ENCODE measurements around the gene LCE1D.

Gene LCE1D

DNA sequence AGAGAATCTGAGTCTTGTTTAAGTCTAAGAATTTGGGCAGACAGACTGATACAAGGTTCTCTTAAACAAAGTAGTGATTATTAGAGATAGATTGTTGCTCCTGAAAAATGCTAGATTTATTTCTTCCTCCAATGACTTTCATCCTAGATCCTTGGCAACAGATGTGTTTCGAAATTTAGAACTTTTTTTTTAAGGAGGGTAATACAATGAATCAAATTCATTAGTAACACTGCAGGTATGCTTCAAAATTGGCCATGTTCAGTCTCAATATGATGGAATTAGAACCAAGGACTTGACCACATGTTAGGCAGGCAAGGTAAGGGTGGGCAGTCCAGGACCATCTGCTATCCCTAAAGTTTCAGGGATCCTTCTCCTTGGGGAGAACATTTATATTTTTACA lies 26.1 kb upstream of the LCE1D start:
- Histone ChIP-seq H3K27me3 (peaks cover 4% of the 10 kb centered on the region), H3K4me3 (ENCODE audit: low read depth in 1 of 2, low read length in 1 of 2) (no peak overlapping the region), H3K4me1 (ENCODE audit: control insufficient read depth in 1 of 2, insufficient read depth in 1 of 2, low read depth in 1 of 2, low read length in 1 of 2) (no peaks in the 10 kb centered on the region), H3K27ac (no peak overlapping the region), H3K9me3 (no peaks in the 10 kb centered on the region), H3K36me3 (no peaks in the 10 kb centered on the region)
- TF ChIP-seq, protein P1, sequence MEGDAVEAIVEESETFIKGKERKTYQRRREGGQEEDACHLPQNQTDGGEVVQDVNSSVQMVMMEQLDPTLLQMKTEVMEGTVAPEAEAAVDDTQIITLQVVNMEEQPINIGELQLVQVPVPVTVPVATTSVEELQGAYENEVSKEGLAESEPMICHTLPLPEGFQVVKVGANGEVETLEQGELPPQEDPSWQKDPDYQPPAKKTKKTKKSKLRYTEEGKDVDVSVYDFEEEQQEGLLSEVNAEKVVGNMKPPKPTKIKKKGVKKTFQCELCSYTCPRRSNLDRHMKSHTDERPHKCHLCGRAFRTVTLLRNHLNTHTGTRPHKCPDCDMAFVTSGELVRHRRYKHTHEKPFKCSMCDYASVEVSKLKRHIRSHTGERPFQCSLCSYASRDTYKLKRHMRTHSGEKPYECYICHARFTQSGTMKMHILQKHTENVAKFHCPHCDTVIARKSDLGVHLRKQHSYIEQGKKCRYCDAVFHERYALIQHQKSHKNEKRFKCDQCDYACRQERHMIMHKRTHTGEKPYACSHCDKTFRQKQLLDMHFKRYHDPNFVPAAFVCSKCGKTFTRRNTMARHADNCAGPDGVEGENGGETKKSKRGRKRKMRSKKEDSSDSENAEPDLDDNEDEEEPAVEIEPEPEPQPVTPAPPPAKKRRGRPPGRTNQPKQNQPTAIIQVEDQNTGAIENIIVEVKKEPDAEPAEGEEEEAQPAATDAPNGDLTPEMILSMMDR (IDR thresholded peaks at IDR 0.05): no peak

DNA sequence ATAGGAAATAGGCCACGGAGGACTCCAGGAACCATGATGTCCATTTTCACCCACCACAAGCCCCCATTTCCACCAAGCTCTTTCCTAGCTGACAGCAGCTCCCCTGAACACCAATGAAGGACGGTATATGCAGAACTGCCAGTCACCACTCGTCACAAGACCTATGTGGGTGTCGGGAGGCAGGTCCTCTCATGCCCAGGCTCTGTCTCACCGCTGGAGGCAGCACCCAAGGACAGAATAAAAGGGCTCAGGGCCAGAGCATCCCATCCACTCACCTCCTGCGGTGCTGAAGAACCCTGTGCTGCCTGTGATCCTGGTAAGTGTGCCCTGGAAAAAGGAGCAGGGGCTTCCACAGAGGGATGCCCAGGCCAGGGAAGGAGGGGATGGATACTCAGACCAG lies 21.6 kb upstream of the LCE1D start, which contains the start of gene LCE1F:
Gene LCE1F, plus strand, starts transcription at position 266 of the 400 bp plus-strand sequence. CDS start 1,232 bp downstream, outside the sequence.
- Histone ChIP-seq H3K36me3 (no peaks in the 10 kb centered on the region), H3K9me3 (no peaks in the 10 kb centered on the region), H3K4me3 (ENCODE audit: low read depth in 1 of 2, low read length in 1 of 2) (no peak within 1 kb of the TSS), H3K4me1 (ENCODE audit: control insufficient read depth in 1 of 2, insufficient read depth in 1 of 2, low read depth in 1 of 2, low read length in 1 of 2) (no peaks in the 10 kb centered on the region), H3K27me3 (no peaks in the 10 kb centered on the region), H3K27ac (no peak within 1 kb of the TSS)
- TF ChIP-seq, protein P1 (IDR thresholded peaks at IDR 0.05): no peak

DNA sequence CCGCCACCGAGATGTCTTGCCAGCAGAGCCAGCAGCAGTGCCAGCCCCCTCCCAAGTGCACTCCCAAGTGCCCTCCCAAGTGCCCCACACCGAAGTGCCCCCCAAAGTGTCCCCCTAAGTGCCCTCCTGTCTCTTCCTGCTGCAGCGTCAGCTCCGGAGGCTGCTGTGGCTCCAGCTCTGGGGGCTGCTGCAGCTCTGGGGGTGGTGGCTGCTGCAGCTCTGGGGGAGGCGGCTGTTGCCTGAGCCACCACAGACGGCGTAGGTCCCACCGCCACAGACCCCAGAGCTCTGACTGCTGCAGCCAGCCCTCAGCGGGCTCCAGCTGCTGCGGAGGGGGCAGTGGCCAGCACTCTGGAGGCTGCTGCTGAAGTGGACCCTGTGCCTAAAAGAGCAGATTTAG lies 20.2 kb upstream of the LCE1D start:
- no peaks in the 10 kb centered on the region for H3K9me3 ChIP-seq
- H3K4me1 ChIP-seq (ENCODE audit: control insufficient read depth in 1 of 2, insufficient read depth in 1 of 2, low read depth in 1 of 2, low read length in 1 of 2): no peaks in the 10 kb centered on the region
- H3K36me3 ChIP-seq: no peaks in the 10 kb centered on the region
- peaks cover 7% of the 10 kb centered on the region for H3K27me3 ChIP-seq
- no peak overlapping the region for H3K4me3 ChIP-seq (ENCODE audit: low read depth in 1 of 2, low read length in 1 of 2)
- TF ChIP-seq, protein P1 (IDR thresholded peaks at IDR 0.05): no peak
- H3K27ac ChIP-seq: no peak overlapping the region

DNA sequence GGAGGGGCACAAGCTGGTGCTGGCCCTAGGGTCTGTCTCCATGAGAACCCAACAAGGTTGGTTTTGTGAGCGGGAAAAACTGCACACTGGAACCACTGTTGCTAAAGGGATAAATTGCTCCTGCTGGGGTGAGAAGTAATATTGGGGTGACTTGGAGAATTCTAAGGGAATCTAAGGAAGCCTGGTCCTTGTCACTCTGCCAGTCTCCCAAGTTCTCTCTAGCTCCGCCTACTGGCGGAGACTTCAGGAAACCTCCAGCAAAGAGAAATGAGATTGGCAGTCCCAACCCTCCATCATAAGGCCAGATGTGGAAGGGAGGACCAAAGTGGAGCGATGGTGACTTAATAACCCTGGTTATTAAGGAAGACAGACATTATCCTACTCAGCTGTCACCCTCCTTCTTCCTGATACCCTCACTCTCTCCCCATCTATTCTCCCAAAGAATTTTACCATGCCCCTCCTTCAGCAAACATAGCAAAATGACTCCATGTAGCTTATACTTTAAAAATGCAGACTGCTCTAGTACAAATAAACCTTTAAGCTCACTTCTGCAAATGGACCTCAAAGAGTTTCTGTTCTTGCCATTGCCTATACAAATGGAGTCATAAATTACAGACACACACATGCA lies 18.9 kb upstream of the LCE1D start:
- H3K27me3 ChIP-seq: peaks cover 8% of the 10 kb centered on the region
- TF ChIP-seq, protein P1 (IDR thresholded peaks at IDR 0.05): no peak

DNA sequence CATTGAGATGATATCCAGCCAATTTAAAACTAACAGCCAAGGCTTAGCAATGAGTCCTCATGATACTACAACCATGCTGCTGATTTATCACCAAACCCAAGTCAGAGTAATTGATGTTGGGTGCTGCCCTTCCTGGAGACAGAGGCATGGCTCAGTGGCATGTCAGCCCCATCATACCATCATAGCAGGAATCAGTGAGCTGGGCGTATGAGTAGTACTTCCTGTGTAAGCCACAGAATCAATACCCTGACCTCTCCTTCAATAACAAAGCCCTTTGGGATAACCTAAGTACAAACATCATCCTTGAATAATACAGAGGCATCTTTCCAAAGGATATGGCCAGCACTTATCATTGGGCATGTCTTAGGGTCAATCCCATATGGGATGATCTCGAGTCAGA lies 13.4 kb upstream of the LCE1D start:
- peaks cover 47% of the 10 kb centered on the region for H3K27me3 ChIP-seq
- H3K36me3 ChIP-seq: no peaks in the 10 kb centered on the region
- no peaks in the 10 kb centered on the region for H3K4me1 ChIP-seq (ENCODE audit: control insufficient read depth in 1 of 2, insufficient read depth in 1 of 2, low read depth in 1 of 2, low read length in 1 of 2)
- TF ChIP-seq, protein P1 (IDR thresholded peaks at IDR 0.05): no peak
- H3K4me3 ChIP-seq (ENCODE audit: low read depth in 1 of 2, low read length in 1 of 2): no peak overlapping the region
- no peaks in the 10 kb centered on the region for H3K9me3 ChIP-seq
- H3K27ac ChIP-seq: no peak overlapping the region

More for the DNA sequence above, 18.9 kb upstream of the LCE1D start:
- Histone ChIP-seq H3K4me1 (ENCODE audit: control insufficient read depth in 1 of 2, insufficient read depth in 1 of 2, low read depth in 1 of 2, low read length in 1 of 2) (no peaks in the 10 kb centered on the region), H3K4me3 (ENCODE audit: low read depth in 1 of 2, low read length in 1 of 2) (no peak overlapping the region), H3K9me3 (no peaks in the 10 kb centered on the region), H3K36me3 (no peaks in the 10 kb centered on the region), H3K27ac (no peak overlapping the region)
